Endothelial cell of umbilical vein (primary cell): ENCODE data around the gene TFDP1. TPM values are rescaled to one million over a fixed set of nuclear protein-coding genes. Genes with fewer than 3 reads are reported as not detected.

ENCODE experiments used
- BruUV-seq: library from RNA; stranded (reverse); fragments of 400-500 nt; replicated peaks from 2 replicates; lab custom pipeline; 2021; lab: Mats Ljungman, UMichigan
- CTCF ChIA-PET: fragments of 300-600, 350-600 bp; sonication (Branson Sonifier 250); formaldehyde crosslinking; loops from one replicate; lab custom pipeline; 2021; ENCODE audit warnings: antibody characterized with exemption, inconsistent platforms; lab: Charles Lee
- POLR2A ChIA-PET: fragments of 300-600, 350-600 bp; sonication (Branson Sonifier 250); formaldehyde crosslinking; loops from one replicate; lab custom pipeline; 2021; ENCODE audit warnings: antibody characterized with exemption, inconsistent platforms; lab: Charles Lee
- DNase-seq: peaks from one replicate; pipeline ENCODE4 v3.0.0-alpha.2; 2011; ENCODE audit warnings: low read depth, low spot score
- FAIRE-seq: peaks from 2 replicates; lab custom pipeline; 2011; peaks lifted over from hg19 to GRCh38; lab: Jason Lieb, UNC
- H2AFZ ChIP-seq: 2 replicates; pipeline ENCODE4 v1.6.0; 2012; ENCODE audit warnings: low read depth, low read length, control low read depth, inconsistent platforms
- H3K27ac ChIP-seq: 2 replicates; pipeline ENCODE4 v1.5.1; 2011; ENCODE audit warnings: low read depth, mild to moderate bottlenecking, control low read depth, low read length, moderate library complexity; ENCODE audit not compliant: insufficient read depth
- H3K27me3 ChIP-seq, 2 experiments: 2 replicates each; pipeline versions ENCODE4 v1.6.0 to v1.6.1; 2011; ENCODE audit warnings: low read length in 2 of 2, mixed read lengths in 1 of 2; ENCODE audit not compliant: control insufficient read depth in 2 of 2, insufficient read depth in 2 of 2
- H3K36me3 ChIP-seq, 2 experiments: 2 replicates in 1 of 2; 3 replicates in 1 of 2; pipeline ENCODE4 v1.5.1; 2011; ENCODE audit warnings: low read length in 2 of 2, mild to moderate bottlenecking in 1 of 2, moderate library complexity in 1 of 2; ENCODE audit not compliant: control insufficient read depth in 2 of 2, insufficient read depth in 2 of 2; ENCODE audit errors: extremely low read depth in 1 of 2
- H3K4me1 ChIP-seq: 3 replicates; pipeline ENCODE4 v1.5.1; 2011; ENCODE audit warnings: mild to moderate bottlenecking, low read length; ENCODE audit not compliant: control insufficient read depth, insufficient read depth; ENCODE audit errors: extremely low read depth
- H3K4me2 ChIP-seq: 2 replicates; pipeline ENCODE4 v1.6.1; 2011; ENCODE audit warnings: low read length, control low read depth, mixed read lengths; ENCODE audit not compliant: insufficient read depth
- H3K4me3 ChIP-seq, 3 experiments: fragments of 200-600 bp in 1 of 3; sonication (generic), shearing (Covaris generic) in 1 of 3; replicated peaks in 1 of 3; 2 replicates each; pipeline ENCODE4 v1.5.1; 2011 to 2016; ENCODE audit warnings: control low read depth in 3 of 3, low read length in 3 of 3, mild to moderate bottlenecking in 2 of 3, inconsistent platforms in 1 of 3, low read depth in 1 of 3, moderate library complexity in 1 of 3; ENCODE audit not compliant: insufficient read depth in 1 of 3
- H3K79me2 ChIP-seq: 2 replicates; pipeline ENCODE4 v1.6.0; 2012; ENCODE audit warnings: low read length, inconsistent platforms; ENCODE audit not compliant: control insufficient read depth, insufficient read depth
- H3K9ac ChIP-seq: replicated peaks from 2 replicates; pipeline ENCODE3; 2011; ENCODE audit warnings: low read length, control low read depth; ENCODE audit not compliant: insufficient read depth; ENCODE audit errors: extremely low read depth
- H3K9me1 ChIP-seq: replicated peaks from 3 replicates; pipeline ENCODE4 v1.6.0; 2011; ENCODE audit warnings: mild to moderate bottlenecking, low read length; ENCODE audit not compliant: control insufficient read depth, insufficient read depth; ENCODE audit errors: extremely low read depth
- H3K9me3 ChIP-seq: replicated peaks from 2 replicates; pipeline ENCODE4 v1.5.1; 2012; ENCODE audit warnings: low read length, inconsistent platforms; ENCODE audit not compliant: control insufficient read depth, insufficient read depth
- H4K20me1 ChIP-seq: replicated peaks from 2 replicates; pipeline ENCODE3; 2011; ENCODE audit warnings: mild to moderate bottlenecking, low read length; ENCODE audit not compliant: control insufficient read depth, insufficient read depth; ENCODE audit errors: extremely low read depth
- EZH2 ChIP-seq: IDR thresholded peaks from 2 replicates; pipeline ENCODE4 v1.6.1; 2012; ENCODE audit warnings: borderline replicate concordance, low read depth, mild to moderate bottlenecking, moderate library complexity, low read length, inconsistent platforms; ENCODE audit not compliant: severe bottlenecking
- FOS ChIP-seq: IDR thresholded peaks from 2 replicates; pipeline ENCODE4 v1.6.1; 2011; ENCODE audit warnings: mild to moderate bottlenecking, low read length, moderate library complexity, borderline replicate concordance; ENCODE audit not compliant: insufficient read depth
- GATA2 ChIP-seq: IDR thresholded peaks from 2 replicates; pipeline ENCODE4 v1.7.0; 2011; ENCODE audit warnings: low read depth, mild to moderate bottlenecking, moderate library complexity, mixed read lengths, low read length; ENCODE audit not compliant: insufficient read length, insufficient read depth
- JUN ChIP-seq: IDR thresholded peaks from 2 replicates; pipeline ENCODE4 v1.6.1; 2011; ENCODE audit warnings: borderline replicate concordance, low read depth; ENCODE audit not compliant: insufficient read length, insufficient read depth
- MYC ChIP-seq: IDR thresholded peaks from one replicate; pipeline ENCODE4 v1.6.1; 2011; ENCODE audit warnings: mild to moderate bottlenecking, low read depth, low read length
- POLR2A ChIP-seq: IDR thresholded peaks from 2 replicates; pipeline ENCODE4 v1.6.1; 2012; ENCODE audit warnings: low read depth, mild to moderate bottlenecking, control low read depth, low read length
- POLR2AphosphoS5 ChIP-seq: IDR thresholded peaks from 2 replicates; pipeline ENCODE4 v1.6.1; 2012; ENCODE audit warnings: low read depth, mild to moderate bottlenecking, control low read depth, low read length, moderate library complexity; ENCODE audit not compliant: insufficient read depth
- dilution Hi-C: fragments of 300-500 bp; cut with MboI; formaldehyde crosslinking; loops from one replicate; pipeline ENCODE4 v1.15.0; 2019; ENCODE audit warnings: low sequenced_read_pairs; ENCODE audit not compliant: extremely low pct_ligation_motif_present
- intact Hi-C: fragments of 100-400 bp; cut with micrococcal nuclease; formaldehyde crosslinking; loops from one replicate; pipeline ENCODE4 v1.10.0; 2022
- polyA plus RNA-seq, 4 experiments: library from polyadenylated mRNA; depleted of rRNA in 3 of 4; stranded (reverse) in 3 of 4; unstranded in 1 of 4; fragments of >200 nt; gene quantifications; 2 replicates each; pipeline versions ENCODE4 v1.2.1 to v1.2.3, GENCODE V29; 2011 to 2012; ENCODE audit warnings: missing spikeins in 1 of 4
- total RNA-seq: library from RNA; stranded (reverse); gene quantifications from 2 replicates; pipeline ENCODE4 v1.2.3, GENCODE V29; 2021
- TF ChIP-seq, protein P1 (sequence below): IDR thresholded peaks from 2 replicates; pipeline ENCODE4 v1.6.1; 2011; ENCODE audit not compliant: insufficient read depth, insufficient read length
- TF ChIP-seq, protein P2 (sequence below), 2 donors: IDR thresholded peaks; 1 replicate in 1 of 2; 2 replicates in 1 of 2; pipeline ENCODE4 v1.5.1; 2011; ENCODE audit warnings: low read length in 2 of 2, mild to moderate bottlenecking in 2 of 2, moderate library complexity in 2 of 2, control low read depth in 1 of 2, inconsistent platforms in 1 of 2, low read depth in 1 of 2; ENCODE audit not compliant: insufficient read depth in 1 of 2; ENCODE audit errors: extremely low read depth in 1 of 2

Gene TFDP1
- total and polyA plus RNA-seq, 2 donors (not counting 3 experiments of a cell fraction or from before 2014, with no cell fraction given): 64.3 to 137 TPM

DNA sequence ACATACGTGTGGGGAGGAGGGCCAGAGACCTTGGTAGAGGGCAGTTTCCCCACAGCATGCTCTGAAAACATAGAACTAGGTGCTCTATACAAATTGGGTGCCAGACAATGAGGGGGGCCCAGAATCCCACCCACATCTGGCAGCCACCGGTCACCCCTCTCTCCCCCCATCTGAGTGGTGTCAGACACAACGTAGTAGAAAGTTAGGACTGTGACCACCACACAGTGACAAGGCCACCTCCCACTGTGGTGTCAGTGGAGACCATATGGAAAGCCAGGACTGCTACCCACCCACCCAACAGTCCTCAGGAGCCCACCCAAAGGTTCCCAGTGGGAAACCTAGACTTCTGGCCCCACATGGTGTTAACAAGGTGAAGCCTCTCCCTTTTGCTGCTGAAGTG lies 75.5 kb downstream of the TFDP1 start:
- no peaks in the 10 kb centered on the region for H3K36me3 ChIP-seq
- BruUV-seq: no TSS peak
- no peak overlapping the region for H2AFZ ChIP-seq
- DNase-seq: no peak
- FAIRE-seq: no peak
- no peaks in the 10 kb centered on the region for H4K20me1 ChIP-seq
- intact Hi-C loops: no loop called here
- H3K79me2 ChIP-seq: no peaks in the 10 kb centered on the region
- H3K4me3 ChIP-seq: no peak overlapping the region
- ChIA-PET CTCF (no interaction called here), POLR2A (no interaction called here)
- H3K9me3 ChIP-seq: no peaks in the 10 kb centered on the region
- TF ChIP-seq POLR2AphosphoS5 (no peak), JUN (no peak), GATA2 (no peak), POLR2A (no peak), EZH2 (no peak), MYC (no peak), FOS (no peak)
- TF ChIP-seq, protein P1, sequence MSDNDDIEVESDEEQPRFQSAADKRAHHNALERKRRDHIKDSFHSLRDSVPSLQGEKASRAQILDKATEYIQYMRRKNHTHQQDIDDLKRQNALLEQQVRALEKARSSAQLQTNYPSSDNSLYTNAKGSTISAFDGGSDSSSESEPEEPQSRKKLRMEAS: no peak
- TF ChIP-seq, protein P2, sequence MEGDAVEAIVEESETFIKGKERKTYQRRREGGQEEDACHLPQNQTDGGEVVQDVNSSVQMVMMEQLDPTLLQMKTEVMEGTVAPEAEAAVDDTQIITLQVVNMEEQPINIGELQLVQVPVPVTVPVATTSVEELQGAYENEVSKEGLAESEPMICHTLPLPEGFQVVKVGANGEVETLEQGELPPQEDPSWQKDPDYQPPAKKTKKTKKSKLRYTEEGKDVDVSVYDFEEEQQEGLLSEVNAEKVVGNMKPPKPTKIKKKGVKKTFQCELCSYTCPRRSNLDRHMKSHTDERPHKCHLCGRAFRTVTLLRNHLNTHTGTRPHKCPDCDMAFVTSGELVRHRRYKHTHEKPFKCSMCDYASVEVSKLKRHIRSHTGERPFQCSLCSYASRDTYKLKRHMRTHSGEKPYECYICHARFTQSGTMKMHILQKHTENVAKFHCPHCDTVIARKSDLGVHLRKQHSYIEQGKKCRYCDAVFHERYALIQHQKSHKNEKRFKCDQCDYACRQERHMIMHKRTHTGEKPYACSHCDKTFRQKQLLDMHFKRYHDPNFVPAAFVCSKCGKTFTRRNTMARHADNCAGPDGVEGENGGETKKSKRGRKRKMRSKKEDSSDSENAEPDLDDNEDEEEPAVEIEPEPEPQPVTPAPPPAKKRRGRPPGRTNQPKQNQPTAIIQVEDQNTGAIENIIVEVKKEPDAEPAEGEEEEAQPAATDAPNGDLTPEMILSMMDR (IDR thresholded peaks at IDR 0.05; ENCODE audit: extremely low read depth in 1 of 2, insufficient read depth in 1 of 2, low read depth in 1 of 2, low read length in 2 of 2): no peak
- H3K4me1 ChIP-seq: no peaks in the 10 kb centered on the region
- peaks cover 2 to 8% of the 10 kb centered on the region in 2 experiments for H3K27me3 ChIP-seq
- dilution Hi-C loops: no loop called here
- H3K9me1 ChIP-seq: no peaks in the 10 kb centered on the region
- H3K27ac ChIP-seq: no peak overlapping the region
- H3K9ac ChIP-seq: no peak overlapping the region
- H3K4me2 ChIP-seq: no peak overlapping the region
